Measurements from ENCODE around the gene CMSS1.

DNA sequence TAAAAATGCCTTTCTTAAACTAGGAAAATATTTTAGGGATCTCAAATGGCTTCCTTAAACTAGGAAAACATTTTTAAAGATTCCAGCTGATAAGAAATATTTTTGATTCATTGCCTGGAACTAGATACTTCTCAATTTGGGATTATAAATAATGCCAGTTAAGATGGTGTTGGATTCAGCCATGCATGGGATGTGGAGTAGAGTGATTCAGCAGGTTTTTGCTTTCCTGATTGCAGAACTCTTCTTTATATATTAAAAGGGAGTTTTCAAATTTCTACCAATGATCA is 281.1 kb downstream of the CMSS1 start:
- no peak for TF ChIP-seq CTCF (IDR thresholded peaks at IDR 0.05 in 2 of 3, conservative IDR thresholded peaks at IDR 0.05 in 1 of 3; ENCODE audit: borderline replicate concordance in 1 of 3, insufficient read depth in 1 of 3, low read depth in 2 of 3, low read length in 2 of 3)
- TF ChIP-seq YY1 (IDR thresholded peaks at IDR 0.05; ENCODE audit: extremely low read depth, insufficient replicate concordance, low read depth, low read length), result no peak
- TF ChIP-seq POLR2AphosphoS5 (IDR thresholded peaks at IDR 0.05; ENCODE audit: low read depth, low read length), result no peak
- no peak for TF ChIP-seq SP1 (IDR thresholded peaks at IDR 0.05; ENCODE audit: low read depth)
- no peak for TF ChIP-seq EZH2 (IDR thresholded peaks at IDR 0.05)
- no peak for TF ChIP-seq ZNF274 (IDR thresholded peaks at IDR 0.05; ENCODE audit: low read depth, low read length)
- TF ChIP-seq POLR2A (IDR thresholded peaks at IDR 0.05; ENCODE audit: borderline replicate concordance, extremely low read depth, insufficient read depth, insufficient read length), result no peak
- TF ChIP-seq ATF3 (IDR thresholded peaks at IDR 0.05), result no peak
- TF ChIP-seq EZH2phosphoT487 (IDR thresholded peaks at IDR 0.05; ENCODE audit: borderline replicate concordance), result no peak
- no peak for TF ChIP-seq TCF7L2 (IDR thresholded peaks at IDR 0.05; ENCODE audit: borderline replicate concordance, extremely low read depth, insufficient read depth, insufficient read length)
- no peak for TF ChIP-seq JUND (IDR thresholded peaks at IDR 0.05)
